HG03159 (cell line): ENCODE measurements around the gene PREB.
"Not testable (repeated sequence)": the region's sequence is repeated elsewhere in the genome, so short reads cannot be mapped to it uniquely, and the experiment has no call there.

ENCODE experiments used
- ATAC-seq: cut with Tn5 transposase; IDR thresholded peaks from one replicate; pipeline ENCODE4 v1.9.1; 2021; ENCODE audit warnings: mild to moderate bottlenecking, moderate library complexity; ENCODE audit not compliant: unreplicated experiment

Gene PREB, protein sequence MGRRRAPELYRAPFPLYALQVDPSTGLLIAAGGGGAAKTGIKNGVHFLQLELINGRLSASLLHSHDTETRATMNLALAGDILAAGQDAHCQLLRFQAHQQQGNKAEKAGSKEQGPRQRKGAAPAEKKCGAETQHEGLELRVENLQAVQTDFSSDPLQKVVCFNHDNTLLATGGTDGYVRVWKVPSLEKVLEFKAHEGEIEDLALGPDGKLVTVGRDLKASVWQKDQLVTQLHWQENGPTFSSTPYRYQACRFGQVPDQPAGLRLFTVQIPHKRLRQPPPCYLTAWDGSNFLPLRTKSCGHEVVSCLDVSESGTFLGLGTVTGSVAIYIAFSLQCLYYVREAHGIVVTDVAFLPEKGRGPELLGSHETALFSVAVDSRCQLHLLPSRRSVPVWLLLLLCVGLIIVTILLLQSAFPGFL

DNA sequence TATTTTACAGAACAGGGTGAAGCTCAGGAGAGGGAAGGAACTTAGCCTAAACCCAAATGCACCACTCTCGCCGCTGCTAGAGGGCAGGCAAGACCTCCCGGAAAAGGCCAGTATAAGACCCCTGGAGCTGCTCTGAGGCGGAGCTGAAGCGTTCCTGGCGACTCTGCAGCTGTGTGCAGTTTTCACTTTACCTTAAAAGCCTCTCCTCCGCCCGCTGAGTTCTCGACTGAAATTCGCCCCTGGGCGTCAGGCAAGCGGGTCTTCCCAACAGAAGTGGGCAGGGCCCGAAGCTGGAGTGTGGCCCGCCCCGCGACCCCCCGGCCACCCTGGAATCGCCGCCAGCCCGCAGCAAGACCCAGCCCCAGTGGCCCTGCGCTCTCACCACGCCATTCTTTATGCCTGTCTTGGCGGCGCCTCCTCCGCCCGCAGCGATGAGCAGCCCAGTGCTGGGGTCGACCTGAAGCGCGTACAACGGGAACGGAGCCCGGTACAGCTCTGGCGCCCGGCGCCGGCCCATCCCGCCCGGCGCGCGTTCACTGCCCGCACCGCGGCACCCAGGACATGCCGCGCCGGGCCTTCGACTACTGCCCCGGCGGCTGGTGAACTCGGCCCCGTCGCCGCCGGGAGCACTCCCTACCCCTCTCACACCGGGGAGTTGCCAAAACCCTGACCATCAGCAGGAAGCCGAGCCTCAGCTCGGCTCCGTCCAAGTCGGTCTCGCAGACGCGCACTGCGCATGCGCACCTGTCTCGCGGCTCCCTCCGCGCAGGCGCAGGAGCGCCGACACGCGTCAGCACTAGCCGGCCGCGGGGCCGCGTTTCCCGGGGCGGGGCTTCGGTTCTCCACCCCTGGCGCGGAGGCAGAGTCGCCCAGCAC, at the start of gene PREB:
Gene PREB, minus strand, starts transcription at position 732 of the 876 bp plus-strand sequence. Its CDS starts 215 bp downstream, at position 517.
- ATAC-seq: peak; percentile 83

DNA sequence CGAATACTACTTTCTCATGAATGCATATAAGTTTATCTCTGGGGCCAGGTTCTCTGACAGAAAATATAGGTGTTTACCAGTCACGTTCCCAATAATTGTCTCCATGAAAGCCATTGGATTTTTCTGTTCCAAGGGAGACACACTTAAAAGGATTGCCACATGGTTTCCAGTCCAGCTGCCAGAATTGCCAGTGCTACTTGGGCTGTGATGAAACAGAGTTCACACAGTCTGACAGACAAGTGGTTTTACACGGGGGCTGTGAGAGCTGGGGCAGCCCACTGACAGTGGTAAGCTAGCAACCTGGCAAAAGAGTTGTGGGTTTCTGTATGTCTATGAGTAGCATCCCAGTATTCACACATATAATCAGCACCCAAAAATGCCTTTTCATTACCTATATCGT, 49.7 kb upstream of the PREB start:
- no peak for ATAC-seq

- ATAC-seq: no peak
Measured at GRCh38 chr2:27182346-27182745, 47.9 kb upstream of the PREB start.

DNA sequence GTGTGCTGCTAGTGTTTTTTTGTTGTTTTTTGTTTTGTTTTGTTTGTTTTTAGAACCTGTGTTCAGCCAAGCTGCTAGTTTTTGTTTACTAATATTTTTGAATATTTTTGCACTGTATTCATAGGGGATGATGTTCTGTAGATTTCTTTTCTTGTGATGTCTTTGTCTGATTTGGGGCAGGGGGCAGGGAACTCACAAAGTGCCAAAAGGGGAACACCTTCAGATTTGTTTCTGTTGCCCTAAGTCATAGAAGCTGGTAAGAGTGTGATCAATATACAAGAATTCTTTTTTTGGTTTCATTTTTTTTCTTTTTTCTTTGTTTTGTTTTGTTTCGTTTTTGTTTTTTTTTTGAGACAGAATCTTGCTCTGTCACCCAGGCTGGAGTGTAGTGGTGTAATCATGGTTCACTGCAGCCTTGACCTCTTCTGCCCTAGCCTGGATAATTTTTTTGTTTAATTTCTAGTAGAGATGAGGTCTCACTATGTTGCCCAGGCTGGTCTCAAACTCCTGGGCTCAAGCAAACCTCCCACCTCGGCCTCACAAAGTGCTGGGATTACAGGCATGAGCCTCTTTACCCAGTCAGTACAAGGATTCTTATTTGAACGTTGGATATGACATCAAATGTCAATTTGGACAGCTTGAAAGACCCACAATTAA, 45.0 kb upstream of the PREB start:
- ATAC-seq: no peak

- no peak for ATAC-seq
Measured at GRCh38 chr2:27178469-27178868, 44.0 kb upstream of the PREB start.

- ATAC-seq: no peak
Measured at GRCh38 chr2:27177441-27178351, 43.3 kb upstream of the PREB start.

GRCh38 chr2:27175781-27176180, 41.3 kb upstream of the PREB start:
- ATAC-seq: not testable (repeated sequence)

- ATAC-seq: no peak
Measured at GRCh38 chr2:27175330-27175729, 40.9 kb upstream of the PREB start.

DNA sequence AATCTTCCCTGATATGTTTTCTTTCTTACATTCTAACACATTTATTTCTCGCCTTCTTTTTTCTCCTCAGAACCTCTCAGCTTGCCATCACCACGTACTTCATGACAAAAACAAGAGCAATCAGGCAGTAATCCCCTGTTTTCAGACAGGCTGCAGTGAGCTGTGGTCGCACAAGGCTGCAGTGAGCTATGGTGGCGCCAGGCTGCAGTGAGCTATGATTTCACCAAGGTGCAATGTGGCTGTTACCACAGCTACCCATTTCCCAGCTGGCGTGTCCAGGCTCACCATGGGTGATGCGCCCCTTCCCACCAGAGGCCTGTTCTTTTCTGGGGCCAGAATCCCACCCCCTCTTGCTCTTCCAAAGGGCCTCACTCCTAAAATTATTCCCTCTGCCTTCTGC, 40.2 kb upstream of the PREB start:
- ATAC-seq: no peak

GRCh38 chr2:27171351-27171848, 37.0 kb upstream of the PREB start:
- no peak for ATAC-seq

- no peak for ATAC-seq
Measured at GRCh38 chr2:27170581-27171337, 36.3 kb upstream of the PREB start.

DNA sequence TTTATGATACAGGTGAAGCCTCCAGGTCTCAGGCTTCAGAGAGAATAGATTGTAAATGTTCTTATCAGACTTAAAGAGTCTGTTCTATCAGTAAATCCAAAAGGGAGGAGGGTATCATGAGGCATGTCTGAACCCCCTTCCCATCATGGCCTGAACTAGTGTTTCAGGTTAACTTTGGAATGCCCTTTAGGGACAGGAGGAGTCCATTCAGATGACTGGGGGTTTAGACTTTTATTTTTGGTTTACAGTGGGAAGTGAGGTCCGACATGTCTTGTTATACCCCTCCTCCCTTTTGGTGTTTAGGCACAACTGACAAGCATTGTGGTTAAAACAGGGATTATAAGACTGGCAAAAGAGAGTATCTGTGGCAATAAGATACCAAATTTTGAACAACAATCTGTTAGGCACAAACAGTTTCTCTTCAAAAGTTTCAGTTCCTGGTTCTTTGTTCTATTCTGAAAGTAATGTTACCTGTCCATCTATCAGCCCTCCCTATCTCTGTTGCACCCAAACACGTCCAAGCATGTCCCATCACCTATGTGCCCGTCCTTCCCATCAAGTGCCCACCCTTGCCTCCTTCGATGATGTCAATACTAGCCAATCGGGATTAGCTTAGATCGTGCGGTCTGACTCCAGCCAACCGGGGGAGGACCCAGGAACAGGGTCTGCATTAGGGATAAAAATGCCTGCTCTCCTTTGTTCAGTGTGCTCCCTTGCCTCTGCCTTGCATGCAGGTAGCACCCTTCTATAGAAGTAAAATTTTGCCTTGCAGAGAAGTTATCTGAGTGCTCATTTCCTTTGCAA, 30.7 kb upstream of the PREB start:
- no peak for ATAC-seq

- ATAC-seq: no peak
Measured at GRCh38 chr2:27162151-27163121, 28.0 kb upstream of the PREB start.

DNA sequence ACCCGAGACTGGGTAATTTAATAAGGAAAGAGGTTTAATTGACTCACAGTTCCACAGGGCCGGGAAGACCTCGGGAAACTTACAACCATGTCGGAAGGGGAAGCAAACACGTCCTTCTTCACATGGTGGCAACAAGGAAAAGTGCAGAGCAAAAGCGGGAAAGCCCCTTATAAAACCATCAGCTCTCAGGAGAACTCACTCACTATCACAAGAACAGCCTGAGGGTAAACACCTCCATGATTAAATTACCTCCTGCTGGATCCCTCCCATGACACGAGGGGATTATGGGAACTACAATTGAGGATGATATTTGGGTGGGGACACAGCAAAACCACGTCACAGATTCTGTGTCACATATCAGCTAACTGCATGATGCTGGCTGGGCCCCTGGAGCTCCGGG, 25.8 kb upstream of the PREB start:
- no peak for ATAC-seq

- no peak for ATAC-seq
Measured at GRCh38 chr2:27159271-27159670, 24.8 kb upstream of the PREB start.

- no peak for ATAC-seq
Measured at GRCh38 chr2:27158468-27158867, 24.0 kb upstream of the PREB start.

DNA sequence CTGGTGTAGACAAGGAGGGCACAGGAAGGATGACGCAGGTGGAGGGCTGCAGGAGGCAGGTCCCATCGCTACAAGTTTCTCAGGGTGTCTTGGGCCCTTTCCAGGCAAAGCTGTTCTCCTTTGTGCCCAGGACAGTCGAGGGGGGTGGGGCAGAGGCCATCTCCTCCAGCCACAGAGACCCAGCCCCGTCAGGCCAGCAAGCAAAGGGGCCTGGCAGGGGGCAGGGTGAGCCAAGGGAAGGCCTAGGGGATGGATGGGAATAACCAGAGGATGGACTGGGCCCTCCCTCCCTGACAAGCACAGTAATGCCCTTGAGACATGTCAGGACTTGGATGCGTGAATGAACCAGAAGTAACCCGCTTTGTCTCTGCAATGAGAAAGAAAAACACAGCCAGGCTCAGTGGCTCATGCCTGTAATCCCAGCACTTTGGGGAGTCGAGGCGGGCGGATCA, 20.7 kb upstream of the PREB start:
- no peak for ATAC-seq
